A673 (cell line): Measurements from ENCODE around the gene NRIP2.

Source experiments
- EZH2 ChIP-seq: fragments of 200-600 bp; sonication (generic); IDR thresholded peaks from 2 replicates; pipeline ENCODE4 v1.6.1; 2017; ENCODE audit warnings: borderline replicate concordance, low read depth, mild to moderate bottlenecking, mixed read lengths, antibody characterized with exemption, low read length; ENCODE audit not compliant: poor library complexity, severe bottlenecking
- TF ChIP-seq, protein P1 (sequence below): fragments of 300-800, 200-600 bp; sonication (generic); conservative IDR thresholded peaks from 2 replicates; pipeline ENCODE4 v1.5.1; 2017; ENCODE audit warnings: low read depth, mild to moderate bottlenecking, antibody characterized with exemption, low read length, moderate library complexity, mixed read lengths

DNA sequence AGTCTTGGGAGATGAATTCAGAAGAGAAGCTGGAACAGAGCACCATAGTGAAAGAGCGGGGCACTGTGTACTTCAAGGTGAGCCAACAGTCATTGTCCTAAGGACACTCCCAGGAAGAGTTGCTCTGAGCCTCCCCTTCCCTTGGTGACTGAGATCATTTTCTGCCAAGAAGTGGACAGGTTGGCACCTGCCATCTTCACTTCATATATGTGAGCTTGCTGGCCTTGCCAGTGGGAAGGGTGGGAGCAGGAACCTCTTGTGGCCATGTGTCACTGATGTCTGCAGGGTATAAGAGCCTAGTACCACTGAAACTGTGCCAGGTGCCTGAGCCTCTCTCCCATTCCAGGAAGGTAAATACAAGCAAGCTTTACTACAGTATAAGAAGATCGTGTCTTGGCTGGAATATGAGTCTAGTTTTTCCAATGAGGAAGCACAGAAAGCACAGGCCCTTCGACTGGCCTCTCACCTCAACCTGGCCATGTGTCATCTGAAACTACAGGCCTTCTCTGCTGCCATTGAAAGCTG lies 34.7 kb downstream of the NRIP2 start:
- TF ChIP-seq, protein P1, sequence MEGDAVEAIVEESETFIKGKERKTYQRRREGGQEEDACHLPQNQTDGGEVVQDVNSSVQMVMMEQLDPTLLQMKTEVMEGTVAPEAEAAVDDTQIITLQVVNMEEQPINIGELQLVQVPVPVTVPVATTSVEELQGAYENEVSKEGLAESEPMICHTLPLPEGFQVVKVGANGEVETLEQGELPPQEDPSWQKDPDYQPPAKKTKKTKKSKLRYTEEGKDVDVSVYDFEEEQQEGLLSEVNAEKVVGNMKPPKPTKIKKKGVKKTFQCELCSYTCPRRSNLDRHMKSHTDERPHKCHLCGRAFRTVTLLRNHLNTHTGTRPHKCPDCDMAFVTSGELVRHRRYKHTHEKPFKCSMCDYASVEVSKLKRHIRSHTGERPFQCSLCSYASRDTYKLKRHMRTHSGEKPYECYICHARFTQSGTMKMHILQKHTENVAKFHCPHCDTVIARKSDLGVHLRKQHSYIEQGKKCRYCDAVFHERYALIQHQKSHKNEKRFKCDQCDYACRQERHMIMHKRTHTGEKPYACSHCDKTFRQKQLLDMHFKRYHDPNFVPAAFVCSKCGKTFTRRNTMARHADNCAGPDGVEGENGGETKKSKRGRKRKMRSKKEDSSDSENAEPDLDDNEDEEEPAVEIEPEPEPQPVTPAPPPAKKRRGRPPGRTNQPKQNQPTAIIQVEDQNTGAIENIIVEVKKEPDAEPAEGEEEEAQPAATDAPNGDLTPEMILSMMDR = no peak
- TF ChIP-seq EZH2 = no peak
